ENCODE measurements around the gene CBX3. TPM values are rescaled to one million over a fixed set of nuclear protein-coding genes. Genes with fewer than 3 reads are reported as not detected.

The CBX3 gene
- total RNA-seq, 1 experiment from 2014 or later, result 232 TPM

DNA sequence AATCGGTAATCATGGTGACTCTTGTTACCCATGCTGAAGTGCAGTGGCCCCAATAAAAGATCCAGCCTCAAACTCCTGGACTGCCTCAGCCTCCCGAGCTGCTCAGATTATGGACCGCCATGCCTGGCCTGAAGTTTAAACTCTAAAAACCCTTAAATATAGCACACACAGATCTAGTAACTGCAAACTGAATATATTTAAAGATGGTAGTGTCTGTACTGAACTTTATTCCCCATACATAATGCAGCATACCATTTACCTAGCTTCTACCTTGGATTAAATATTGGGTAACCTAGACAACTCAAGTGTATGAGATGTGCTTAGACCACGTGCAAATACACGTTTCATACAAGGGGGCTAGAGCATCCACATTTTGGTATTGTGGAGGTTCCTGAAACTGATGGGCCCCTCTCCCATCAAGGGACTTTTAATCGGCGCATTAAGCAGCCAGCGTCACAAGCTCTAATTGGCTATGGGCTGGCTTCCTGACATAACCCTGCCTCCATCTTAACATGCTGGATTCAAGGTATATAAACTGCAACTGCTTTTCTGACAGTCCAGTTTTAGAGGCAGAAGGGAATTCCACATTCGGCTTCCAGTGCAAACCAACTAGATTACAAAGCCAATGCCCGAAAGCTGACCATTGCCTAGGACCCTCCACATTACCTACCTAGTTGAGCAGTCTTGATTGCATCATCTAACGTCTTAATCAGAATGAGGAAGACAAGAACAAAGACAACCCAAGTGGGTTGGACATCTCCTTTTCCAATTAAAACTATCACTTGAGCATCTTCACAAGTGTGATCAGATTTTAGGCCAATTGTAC lies 14.0 kb upstream of the CBX3 start (continued):
- TF ChIP-seq, protein P1, sequence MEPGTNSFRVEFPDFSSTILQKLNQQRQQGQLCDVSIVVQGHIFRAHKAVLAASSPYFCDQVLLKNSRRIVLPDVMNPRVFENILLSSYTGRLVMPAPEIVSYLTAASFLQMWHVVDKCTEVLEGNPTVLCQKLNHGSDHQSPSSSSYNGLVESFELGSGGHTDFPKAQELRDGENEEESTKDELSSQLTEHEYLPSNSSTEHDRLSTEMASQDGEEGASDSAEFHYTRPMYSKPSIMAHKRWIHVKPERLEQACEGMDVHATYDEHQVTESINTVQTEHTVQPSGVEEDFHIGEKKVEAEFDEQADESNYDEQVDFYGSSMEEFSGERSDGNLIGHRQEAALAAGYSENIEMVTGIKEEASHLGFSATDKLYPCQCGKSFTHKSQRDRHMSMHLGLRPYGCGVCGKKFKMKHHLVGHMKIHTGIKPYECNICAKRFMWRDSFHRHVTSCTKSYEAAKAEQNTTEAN (CRISPR knock-in tag; IDR thresholded peaks at IDR 0.05), result no peak
- no peak for TF ChIP-seq MYBL2 (CRISPR knock-in tag; IDR thresholded peaks at IDR 0.05)
- TF ChIP-seq, protein P2, sequence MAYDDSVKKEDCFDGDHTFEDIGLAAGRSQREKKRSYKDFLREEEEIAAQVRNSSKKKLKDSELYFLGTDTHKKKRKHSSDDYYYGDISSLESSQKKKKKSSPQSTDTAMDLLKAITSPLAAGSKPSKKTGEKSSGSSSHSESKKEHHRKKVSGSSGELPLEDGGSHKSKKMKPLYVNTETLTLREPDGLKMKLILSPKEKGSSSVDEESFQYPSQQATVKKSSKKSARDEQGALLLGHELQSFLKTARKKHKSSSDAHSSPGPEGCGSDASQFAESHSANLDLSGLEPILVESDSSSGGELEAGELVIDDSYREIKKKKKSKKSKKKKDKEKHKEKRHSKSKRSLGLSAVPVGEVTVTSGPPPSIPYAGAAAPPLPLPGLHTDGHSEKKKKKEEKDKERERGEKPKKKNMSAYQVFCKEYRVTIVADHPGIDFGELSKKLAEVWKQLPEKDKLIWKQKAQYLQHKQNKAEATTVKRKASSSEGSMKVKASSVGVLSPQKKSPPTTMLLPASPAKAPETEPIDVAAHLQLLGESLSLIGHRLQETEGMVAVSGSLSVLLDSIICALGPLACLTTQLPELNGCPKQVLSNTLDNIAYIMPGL (CRISPR knock-in tag; IDR thresholded peaks at IDR 0.05), result no peak
- no peak for TF ChIP-seq CREM (CRISPR knock-in tag; IDR thresholded peaks at IDR 0.05)
- 0 out of 2 replicates have a peak, but pooled peaks have one; percentile 3 for TF ChIP-seq GTF2I (CRISPR knock-in tag; conservative IDR thresholded peaks at IDR 0.05)
- TF ChIP-seq FOXP1 (CRISPR knock-in tag; IDR thresholded peaks at IDR 0.05; ENCODE audit: borderline replicate concordance), result no peak
- TF ChIP-seq SMAD3 (CRISPR knock-in tag; IDR thresholded peaks at IDR 0.05; ENCODE audit: borderline replicate concordance), result no peak
- no peak for TF ChIP-seq ZNF232 (CRISPR knock-in tag; IDR thresholded peaks at IDR 0.05)
- TF ChIP-seq NFATC4 (CRISPR knock-in tag; IDR thresholded peaks at IDR 0.05), result peak; percentile 96
- TF ChIP-seq, protein P3, sequence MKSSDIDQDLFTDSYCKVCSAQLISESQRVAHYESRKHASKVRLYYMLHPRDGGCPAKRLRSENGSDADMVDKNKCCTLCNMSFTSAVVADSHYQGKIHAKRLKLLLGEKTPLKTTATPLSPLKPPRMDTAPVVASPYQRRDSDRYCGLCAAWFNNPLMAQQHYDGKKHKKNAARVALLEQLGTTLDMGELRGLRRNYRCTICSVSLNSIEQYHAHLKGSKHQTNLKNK (CRISPR knock-in tag; IDR thresholded peaks at IDR 0.05), result peak; percentile 44
- peak; percentile 94 for TF ChIP-seq ZNF416 (CRISPR knock-in tag; IDR thresholded peaks at IDR 0.05)
- no peak; the same call in 1 of the 2 replicates for TF ChIP-seq NFYB (CRISPR knock-in tag; conservative IDR thresholded peaks at IDR 0.05; ENCODE audit: low read depth)
- peak; percentile 60; the same call in 1 of the 2 replicates for TF ChIP-seq JAZF1 (CRISPR knock-in tag; IDR thresholded peaks at IDR 0.05)
- no peak for TF ChIP-seq IRF2 (CRISPR knock-in tag; IDR thresholded peaks at IDR 0.05; ENCODE audit: borderline replicate concordance, low read depth)
- TF ChIP-seq ZNF281 (CRISPR knock-in tag; IDR thresholded peaks at IDR 0.05), result no peak
- TF ChIP-seq TEAD4 (CRISPR knock-in tag; IDR thresholded peaks at IDR 0.05), result no peak
- no peak for TF ChIP-seq CTCF (IDR thresholded peaks at IDR 0.05)
- TF ChIP-seq, protein P4, sequence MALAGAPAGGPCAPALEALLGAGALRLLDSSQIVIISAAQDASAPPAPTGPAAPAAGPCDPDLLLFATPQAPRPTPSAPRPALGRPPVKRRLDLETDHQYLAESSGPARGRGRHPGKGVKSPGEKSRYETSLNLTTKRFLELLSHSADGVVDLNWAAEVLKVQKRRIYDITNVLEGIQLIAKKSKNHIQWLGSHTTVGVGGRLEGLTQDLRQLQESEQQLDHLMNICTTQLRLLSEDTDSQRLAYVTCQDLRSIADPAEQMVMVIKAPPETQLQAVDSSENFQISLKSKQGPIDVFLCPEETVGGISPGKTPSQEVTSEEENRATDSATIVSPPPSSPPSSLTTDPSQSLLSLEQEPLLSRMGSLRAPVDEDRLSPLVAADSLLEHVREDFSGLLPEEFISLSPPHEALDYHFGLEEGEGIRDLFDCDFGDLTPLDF (CRISPR knock-in tag; IDR thresholded peaks at IDR 0.05), result no peak
- TF ChIP-seq OVOL2 (CRISPR knock-in tag; IDR thresholded peaks at IDR 0.05; ENCODE audit: borderline replicate concordance), result peak; percentile 56; the same call in 1 of the 2 replicates
- TF ChIP-seq, protein P5, sequence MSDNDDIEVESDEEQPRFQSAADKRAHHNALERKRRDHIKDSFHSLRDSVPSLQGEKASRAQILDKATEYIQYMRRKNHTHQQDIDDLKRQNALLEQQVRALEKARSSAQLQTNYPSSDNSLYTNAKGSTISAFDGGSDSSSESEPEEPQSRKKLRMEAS (CRISPR knock-in tag; IDR thresholded peaks at IDR 0.05), result no peak
- no peak for TF ChIP-seq TP53 (CRISPR knock-in tag; IDR thresholded peaks at IDR 0.05)
- no peak for TF ChIP-seq NR3C1 (CRISPR knock-in tag; conservative IDR thresholded peaks at IDR 0.05; ENCODE audit: low read depth)
- TF ChIP-seq, protein P6, sequence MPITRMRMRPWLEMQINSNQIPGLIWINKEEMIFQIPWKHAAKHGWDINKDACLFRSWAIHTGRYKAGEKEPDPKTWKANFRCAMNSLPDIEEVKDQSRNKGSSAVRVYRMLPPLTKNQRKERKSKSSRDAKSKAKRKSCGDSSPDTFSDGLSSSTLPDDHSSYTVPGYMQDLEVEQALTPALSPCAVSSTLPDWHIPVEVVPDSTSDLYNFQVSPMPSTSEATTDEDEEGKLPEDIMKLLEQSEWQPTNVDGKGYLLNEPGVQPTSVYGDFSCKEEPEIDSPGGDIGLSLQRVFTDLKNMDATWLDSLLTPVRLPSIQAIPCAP (CRISPR knock-in tag; IDR thresholded peaks at IDR 0.05), result peak; percentile 57; the same call in 1 of the 2 replicates
- no peak for TF ChIP-seq ZNF512 (CRISPR knock-in tag; IDR thresholded peaks at IDR 0.05; ENCODE audit: borderline replicate concordance)
